GM12878 (cell line): ENCODE results near the gene ASB2. TPM values are rescaled to one million over a fixed set of nuclear protein-coding genes. Genes with fewer than 3 reads are reported as not detected.

Experiments
- ASH2L ChIP-seq: fragments of 300-600, 200-600 bp; sonication (generic); IDR thresholded peaks from 2 replicates; pipeline ENCODE4 v1.6.1; 2017; ENCODE audit warnings: low read depth, mild to moderate bottlenecking, borderline replicate concordance
- BACH1 ChIP-seq: fragments of 450-650 bp; IDR thresholded peaks from 2 replicates; pipeline ENCODE4 v1.6.1; 2017; ENCODE audit warnings: mild to moderate bottlenecking, borderline replicate concordance
- CREM ChIP-seq: IDR thresholded peaks from 2 replicates; pipeline ENCODE4 v1.6.1; 2014; ENCODE audit warnings: antibody characterized with exemption, low read depth
- EED ChIP-seq: sonication (generic); IDR thresholded peaks from 2 replicates; pipeline ENCODE4 v1.6.1; 2016; ENCODE audit warnings: antibody characterized with exemption, low read depth
- EGR1 ChIP-seq, 2 experiments: IDR thresholded peaks; 1 replicate in 1 of 2; 2 replicates in 1 of 2; pipeline ENCODE4 v1.6.1; 2011 to 2012; ENCODE audit warnings: low read depth in 2 of 2, low read length in 2 of 2, borderline replicate concordance in 1 of 2, mild to moderate bottlenecking in 1 of 2, moderate library complexity in 1 of 2
- EP300 ChIP-seq, 2 experiments: fragments of 150-350 bp in 1 of 2; IDR thresholded peaks; 2 replicates each; pipeline ENCODE4 v1.6.1; 2011 to 2012; ENCODE audit warnings: low read depth in 2 of 2, low read length in 2 of 2, borderline replicate concordance in 1 of 2, improper control_type of control experiment in 1 of 2, inconsistent platforms in 1 of 2; ENCODE audit not compliant: control insufficient read depth in 1 of 2
- ETV6 ChIP-seq, 2 experiments: fragments of 450-650 bp in 1 of 2; IDR thresholded peaks in 1 of 2; conservative IDR thresholded peaks in 1 of 2; 2 replicates each; pipeline ENCODE4 v1.6.1; 2014; ENCODE audit warnings: antibody characterized with exemption in 1 of 2, borderline replicate concordance in 1 of 2, low read depth in 1 of 2, mild to moderate bottlenecking in 1 of 2, moderate library complexity in 1 of 2
- HCFC1 ChIP-seq: fragments of 150-350 bp; IDR thresholded peaks from 2 replicates; pipeline ENCODE4 v1.6.1; 2014; ENCODE audit warnings: low read length
- HDAC6 ChIP-seq: fragments of 200-600 bp; sonication (generic); IDR thresholded peaks from one replicate; pipeline ENCODE4 v1.8.0; 2017; ENCODE audit warnings: antibody characterized with exemption; ENCODE audit not compliant: unreplicated experiment
- JUND ChIP-seq: IDR thresholded peaks from 2 replicates; pipeline ENCODE4 v1.6.1; 2012; ENCODE audit warnings: low read depth, mild to moderate bottlenecking, low read length, improper control_type of control experiment, moderate library complexity
- MTA3 ChIP-seq: IDR thresholded peaks from 2 replicates; pipeline ENCODE4 v1.6.1; 2012; ENCODE audit warnings: low read length, inconsistent platforms, borderline replicate concordance
- MYB ChIP-seq: fragments of 150-350 bp; IDR thresholded peaks from 2 replicates; pipeline ENCODE4 v1.6.1; 2014; ENCODE audit warnings: mild to moderate bottlenecking, low read depth, low read length, borderline replicate concordance
- MYC ChIP-seq: IDR thresholded peaks from 2 replicates; pipeline ENCODE4 v1.6.1; 2011; ENCODE audit warnings: mild to moderate bottlenecking, low read length, moderate library complexity, inconsistent platforms; ENCODE audit not compliant: insufficient read depth, insufficient replicate concordance, insufficient read length, severe bottlenecking
- NBN ChIP-seq: fragments of 450-650 bp; IDR thresholded peaks from 2 replicates; pipeline ENCODE4 v1.6.1; 2016
- NR2F1 ChIP-seq: fragments of 450-650 bp; conservative IDR thresholded peaks from 2 replicates; pipeline ENCODE4 v1.6.1; 2017; ENCODE audit warnings: mild to moderate bottlenecking
- RELA ChIP-seq: fragments of 450-650 bp; IDR thresholded peaks from 2 replicates; pipeline ENCODE4 v1.8.0; 2014; ENCODE audit warnings: borderline replicate concordance; ENCODE audit not compliant: partially characterized antibody
- SMAD1 ChIP-seq: fragments of 450-650 bp; IDR thresholded peaks from 2 replicates; pipeline ENCODE4 v1.6.1; 2018; ENCODE audit warnings: mild to moderate bottlenecking, low read depth; ENCODE audit not compliant: partially characterized antibody
- SREBF2 ChIP-seq: IDR thresholded peaks from 2 replicates; pipeline ENCODE4 v1.6.1; 2012; ENCODE audit warnings: mild to moderate bottlenecking, low read length
- STAT1 ChIP-seq: fragments of 450-650 bp; conservative IDR thresholded peaks from 2 replicates; pipeline ENCODE4 v1.6.1; 2014; ENCODE audit warnings: antibody characterized with exemption, mild to moderate bottlenecking
- TCF12 ChIP-seq: IDR thresholded peaks from 2 replicates; pipeline ENCODE4 v1.6.1; 2011; ENCODE audit warnings: low read depth, mild to moderate bottlenecking, low read length
- TCF3 ChIP-seq: IDR thresholded peaks from 2 replicates; pipeline ENCODE4 v1.6.1; 2012; ENCODE audit warnings: low read depth, mild to moderate bottlenecking, low read length, borderline replicate concordance; ENCODE audit not compliant: insufficient read depth
- TCF7 ChIP-seq: IDR thresholded peaks from 2 replicates; pipeline ENCODE4 v1.6.1; 2014; ENCODE audit warnings: antibody characterized with exemption, borderline replicate concordance
- ZNF217 ChIP-seq: fragments of 450-650 bp; IDR thresholded peaks from 2 replicates; pipeline ENCODE4 v1.6.1; 2017; ENCODE audit warnings: antibody characterized with exemption, mild to moderate bottlenecking
- polyA plus RNA-seq, 11 experiments: library from polyadenylated mRNA; depleted of rRNA in 4 of 11; unstranded in 6 of 11; stranded (reverse) in 5 of 11; fragments of >200 nt; fragmentation: Nextera tagmentation in 4 of 11; fragmentation: Illumina TruSeq in 1 of 11; extraction: Ambion mirVana in 4 of 11; extraction: Trizol in 1 of 11; gene quantifications; 1 replicate in 1 of 11; 2 replicates in 10 of 11; pipeline versions ENCODE4 v1.2.1 to v1.2.3, GENCODE V29; 2011 to 2016; ENCODE audit warnings: inconsistent platforms in 2 of 11, missing spikeins in 2 of 11, low read depth in 1 of 11
- total RNA-seq, 4 experiments: library from RNA; depleted of rRNA in 3 of 4; stranded (reverse); fragments of >200 nt in 3 of 4; fragmentation: Illumina TruSeq in 1 of 4; extraction: Trizol in 1 of 4; gene quantifications; 2 replicates each; pipeline versions ENCODE4 v1.2.1 to v1.2.3, GENCODE V29; 2013 to 2021
- TF ChIP-seq, protein P1 (sequence below): IDR thresholded peaks from 2 replicates; pipeline ENCODE4 v1.6.1; 2011; ENCODE audit warnings: mild to moderate bottlenecking, low read depth, low read length, moderate library complexity; ENCODE audit not compliant: insufficient replicate concordance
- TF ChIP-seq, protein P2 (sequence below), 3 experiments: IDR thresholded peaks in 2 of 3; conservative IDR thresholded peaks in 1 of 3; 2 replicates each; pipeline ENCODE4 v1.5.1; 2011; ENCODE audit warnings: low read depth in 3 of 3, low read length in 3 of 3, mild to moderate bottlenecking in 3 of 3, control low read depth in 2 of 3, moderate library complexity in 2 of 3, inconsistent platforms in 1 of 3, mixed read lengths in 1 of 3; ENCODE audit not compliant: control insufficient read depth in 2 of 3, insufficient read depth in 1 of 3; ENCODE audit errors: extremely low read depth in 1 of 3
- TF ChIP-seq, protein P3 (sequence below): fragments of 450-650 bp; IDR thresholded peaks from 2 replicates; pipeline ENCODE4 v1.6.1; 2016; ENCODE audit warnings: mild to moderate bottlenecking
- TF ChIP-seq, protein P4 (sequence below): fragments of 450-650 bp; IDR thresholded peaks from 2 replicates; pipeline ENCODE4 v1.6.1; 2017; ENCODE audit warnings: borderline replicate concordance

Gene ASB2
- total and polyA plus RNA-seq, 10 of the 15 experiments (the other 5 are each of a cell fraction or from before 2014, with no cell fraction given), result 3.0 to 54.8 (median 33.5) TPM

DNA sequence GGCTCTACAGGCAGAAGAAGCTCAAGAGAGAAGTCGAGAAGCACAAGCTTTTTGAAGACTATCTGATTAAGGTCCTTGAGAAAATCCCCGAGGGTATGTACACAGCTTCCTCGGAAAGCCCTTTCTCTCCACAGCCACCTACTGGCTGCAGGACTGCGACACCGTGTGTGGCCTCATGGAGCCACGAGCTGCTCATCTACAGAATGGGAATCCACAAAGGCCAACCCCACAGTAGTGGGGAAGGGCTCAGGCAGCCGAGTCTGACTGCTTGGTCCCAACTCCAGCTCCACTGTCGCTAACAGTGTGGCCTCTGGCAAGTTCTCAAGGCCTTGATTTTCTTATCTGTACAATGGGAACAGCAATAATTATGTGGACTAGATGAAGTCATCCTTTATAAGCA is 23.2 kb upstream of the ASB2 start (continued):
- TF ChIP-seq TCF3 (no peak), ASH2L (no peak), BACH1 (no peak), EGR1 (IDR thresholded peaks at IDR 0.05; ENCODE audit: borderline replicate concordance in 1 of 2, low read depth in 2 of 2, low read length in 2 of 2) (no peak), SREBF2 (no peak), CREM (no peak), RELA (peak; percentile 38), MYC (no peak), TCF7 (no peak), HCFC1 (no peak), SMAD1 (no peak), JUND (no peak), TCF12 (no peak), EP300 (IDR thresholded peaks at IDR 0.05; ENCODE audit: borderline replicate concordance in 1 of 2, control insufficient read depth in 1 of 2, low read depth in 2 of 2, low read length in 2 of 2) (no peak), NBN (no peak), MYB (no peak), NR2F1 (no peak), HDAC6 (no peak), EED (0 out of 2 replicates have a peak, but pooled peaks have one; percentile 34), STAT1 (no peak), ETV6 (conservative IDR thresholded peaks at IDR 0.05 in 1 of 2, IDR thresholded peaks at IDR 0.05 in 1 of 2; ENCODE audit: borderline replicate concordance in 1 of 2, low read depth in 1 of 2) (no peak), MTA3 (no peak), ZNF217 (peak; percentile 91; the same call in 1 of the 2 replicates)
- TF ChIP-seq, protein P1, sequence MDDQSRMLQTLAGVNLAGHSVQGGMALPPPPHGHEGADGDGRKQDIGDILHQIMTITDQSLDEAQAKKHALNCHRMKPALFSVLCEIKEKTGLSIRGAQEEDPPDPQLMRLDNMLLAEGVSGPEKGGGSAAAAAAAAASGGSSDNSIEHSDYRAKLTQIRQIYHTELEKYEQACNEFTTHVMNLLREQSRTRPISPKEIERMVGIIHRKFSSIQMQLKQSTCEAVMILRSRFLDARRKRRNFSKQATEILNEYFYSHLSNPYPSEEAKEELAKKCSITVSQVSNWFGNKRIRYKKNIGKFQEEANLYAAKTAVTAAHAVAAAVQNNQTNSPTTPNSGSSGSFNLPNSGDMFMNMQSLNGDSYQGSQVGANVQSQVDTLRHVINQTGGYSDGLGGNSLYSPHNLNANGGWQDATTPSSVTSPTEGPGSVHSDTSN, result no peak
- TF ChIP-seq, protein P2, sequence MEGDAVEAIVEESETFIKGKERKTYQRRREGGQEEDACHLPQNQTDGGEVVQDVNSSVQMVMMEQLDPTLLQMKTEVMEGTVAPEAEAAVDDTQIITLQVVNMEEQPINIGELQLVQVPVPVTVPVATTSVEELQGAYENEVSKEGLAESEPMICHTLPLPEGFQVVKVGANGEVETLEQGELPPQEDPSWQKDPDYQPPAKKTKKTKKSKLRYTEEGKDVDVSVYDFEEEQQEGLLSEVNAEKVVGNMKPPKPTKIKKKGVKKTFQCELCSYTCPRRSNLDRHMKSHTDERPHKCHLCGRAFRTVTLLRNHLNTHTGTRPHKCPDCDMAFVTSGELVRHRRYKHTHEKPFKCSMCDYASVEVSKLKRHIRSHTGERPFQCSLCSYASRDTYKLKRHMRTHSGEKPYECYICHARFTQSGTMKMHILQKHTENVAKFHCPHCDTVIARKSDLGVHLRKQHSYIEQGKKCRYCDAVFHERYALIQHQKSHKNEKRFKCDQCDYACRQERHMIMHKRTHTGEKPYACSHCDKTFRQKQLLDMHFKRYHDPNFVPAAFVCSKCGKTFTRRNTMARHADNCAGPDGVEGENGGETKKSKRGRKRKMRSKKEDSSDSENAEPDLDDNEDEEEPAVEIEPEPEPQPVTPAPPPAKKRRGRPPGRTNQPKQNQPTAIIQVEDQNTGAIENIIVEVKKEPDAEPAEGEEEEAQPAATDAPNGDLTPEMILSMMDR (IDR thresholded peaks at IDR 0.05 in 2 of 3, conservative IDR thresholded peaks at IDR 0.05 in 1 of 3; ENCODE audit: control insufficient read depth in 2 of 3, extremely low read depth in 1 of 3, insufficient read depth in 1 of 3, low read depth in 3 of 3, low read length in 3 of 3), result peak; percentile 32 to 67 (median 34); a peak in 5 of 6 replicates
- TF ChIP-seq, protein P3, sequence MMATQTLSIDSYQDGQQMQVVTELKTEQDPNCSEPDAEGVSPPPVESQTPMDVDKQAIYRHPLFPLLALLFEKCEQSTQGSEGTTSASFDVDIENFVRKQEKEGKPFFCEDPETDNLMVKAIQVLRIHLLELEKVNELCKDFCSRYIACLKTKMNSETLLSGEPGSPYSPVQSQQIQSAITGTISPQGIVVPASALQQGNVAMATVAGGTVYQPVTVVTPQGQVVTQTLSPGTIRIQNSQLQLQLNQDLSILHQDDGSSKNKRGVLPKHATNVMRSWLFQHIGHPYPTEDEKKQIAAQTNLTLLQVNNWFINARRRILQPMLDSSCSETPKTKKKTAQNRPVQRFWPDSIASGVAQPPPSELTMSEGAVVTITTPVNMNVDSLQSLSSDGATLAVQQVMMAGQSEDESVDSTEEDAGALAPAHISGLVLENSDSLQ, result no peak
- TF ChIP-seq, protein P4, sequence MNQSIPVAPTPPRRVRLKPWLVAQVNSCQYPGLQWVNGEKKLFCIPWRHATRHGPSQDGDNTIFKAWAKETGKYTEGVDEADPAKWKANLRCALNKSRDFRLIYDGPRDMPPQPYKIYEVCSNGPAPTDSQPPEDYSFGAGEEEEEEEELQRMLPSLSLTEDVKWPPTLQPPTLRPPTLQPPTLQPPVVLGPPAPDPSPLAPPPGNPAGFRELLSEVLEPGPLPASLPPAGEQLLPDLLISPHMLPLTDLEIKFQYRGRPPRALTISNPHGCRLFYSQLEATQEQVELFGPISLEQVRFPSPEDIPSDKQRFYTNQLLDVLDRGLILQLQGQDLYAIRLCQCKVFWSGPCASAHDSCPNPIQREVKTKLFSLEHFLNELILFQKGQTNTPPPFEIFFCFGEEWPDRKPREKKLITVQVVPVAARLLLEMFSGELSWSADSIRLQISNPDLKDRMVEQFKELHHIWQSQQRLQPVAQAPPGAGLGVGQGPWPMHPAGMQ, result no peak
